ENCODE results near the gene ARSG. TPM values are rescaled to one million over a fixed set of nuclear protein-coding genes. Genes with fewer than 3 reads are reported as not detected.

The ARSG gene
- total RNA-seq, 1 donor from 2014 or later: 1.6 TPM

- Histone ChIP-seq H3K36me3 (ENCODE audit: control insufficient read depth in 3 of 3, insufficient read depth in 3 of 3, low read length in 3 of 3) (no peaks in the 10 kb centered on the region), H3K27ac (ENCODE audit: low read depth, low read length) (peak overlapping the region; percentile 23), H3K4me1 (ENCODE audit: control insufficient read depth in 3 of 3, insufficient read depth in 3 of 3, low read length in 3 of 3) (peaks cover 12 to 35% (median 25%) of the 10 kb centered on the region in 3 donors), H3K4me3 (ENCODE audit: low read length in 3 of 3) (no peak overlapping the region), H3K9me3 (ENCODE audit: control insufficient read depth in 3 of 3, low read length in 3 of 3) (no peaks in the 10 kb centered on the region), H3K9ac (ENCODE audit: low read depth in 1 of 3, low read length in 3 of 3) (no peak overlapping the region), H3K27me3 (ENCODE audit: control insufficient read depth in 3 of 3, insufficient read depth in 3 of 3, low read length in 3 of 3) (no peaks in the 10 kb centered on the region)
Observed at GRCh38 chr17:68384941-68385340, 93.6 kb downstream of the ARSG start.

- Histone ChIP-seq H3K4me3 (ENCODE audit: low read length in 3 of 3) (no peak overlapping the region), H3K36me3 (ENCODE audit: control insufficient read depth in 3 of 3, insufficient read depth in 3 of 3, low read length in 3 of 3) (no peaks in the 10 kb centered on the region), H3K4me1 (ENCODE audit: control insufficient read depth in 3 of 3, insufficient read depth in 3 of 3, low read length in 3 of 3) (peaks cover 12 to 35% (median 22%) of the 10 kb centered on the region in 3 donors), H3K9ac (ENCODE audit: low read depth in 1 of 3, low read length in 3 of 3) (peak overlapping the region in 1 of 3 donors; percentile 18), H3K27me3 (ENCODE audit: control insufficient read depth in 3 of 3, insufficient read depth in 3 of 3, low read length in 3 of 3) (no peaks in the 10 kb centered on the region), H3K27ac (ENCODE audit: low read depth, low read length) (peak overlapping the region; percentile 55), H3K9me3 (ENCODE audit: control insufficient read depth in 3 of 3, low read length in 3 of 3) (no peaks in the 10 kb centered on the region)
Observed at GRCh38 chr17:68385490-68386215, 94.4 kb downstream of the ARSG start.

DNA sequence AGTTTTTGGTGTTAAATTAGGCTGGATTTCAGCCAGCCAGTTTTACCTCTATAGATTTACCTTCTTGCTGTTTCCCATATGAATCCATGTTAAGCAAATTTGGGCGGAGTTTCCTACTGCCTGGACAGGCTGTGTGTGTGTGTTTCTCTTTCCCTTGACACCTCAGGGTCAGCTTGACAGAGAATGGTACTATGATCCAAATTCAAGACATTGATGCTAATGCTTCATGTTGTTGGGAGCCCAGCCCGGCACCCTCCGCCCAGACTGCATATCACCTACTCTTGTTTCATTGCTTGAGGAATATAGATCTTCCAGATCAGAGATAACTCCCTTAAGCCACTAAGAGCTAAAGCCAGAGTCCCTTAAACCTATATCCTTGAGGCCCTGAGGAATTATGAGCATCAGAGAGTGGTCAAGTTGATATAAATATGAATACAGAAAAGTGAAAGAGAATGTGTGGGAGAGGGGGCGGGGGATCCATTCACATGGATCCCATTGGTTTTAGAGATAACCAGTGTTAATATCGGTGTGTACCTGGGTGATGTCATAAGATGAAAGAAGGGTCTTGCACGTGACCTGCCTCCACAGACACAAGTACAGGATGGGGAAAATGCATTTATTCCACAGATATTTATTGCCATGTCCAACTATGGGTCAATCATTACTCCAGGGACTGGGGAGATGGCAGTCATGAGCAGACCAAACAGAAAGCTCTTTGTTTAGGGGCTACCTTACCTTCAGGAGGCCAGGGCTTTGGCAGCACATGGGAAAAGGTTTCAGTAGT lies 96.3 kb downstream of the ARSG start:
- Histone ChIP-seq H3K9me3 (ENCODE audit: control insufficient read depth in 3 of 3, low read length in 3 of 3) (no peaks in the 10 kb centered on the region), H3K9ac (ENCODE audit: low read depth in 1 of 3, low read length in 3 of 3) (no peak overlapping the region), H3K27me3 (ENCODE audit: control insufficient read depth in 3 of 3, insufficient read depth in 3 of 3, low read length in 3 of 3) (no peaks in the 10 kb centered on the region), H3K27ac (ENCODE audit: low read depth, low read length) (no peak overlapping the region), H3K4me1 (ENCODE audit: control insufficient read depth in 3 of 3, insufficient read depth in 3 of 3, low read length in 3 of 3) (peaks cover 12 to 39% (median 32%) of the 10 kb centered on the region in 3 donors), H3K4me3 (ENCODE audit: low read length in 3 of 3) (no peak overlapping the region), H3K36me3 (ENCODE audit: control insufficient read depth in 3 of 3, insufficient read depth in 3 of 3, low read length in 3 of 3) (no peaks in the 10 kb centered on the region)

DNA sequence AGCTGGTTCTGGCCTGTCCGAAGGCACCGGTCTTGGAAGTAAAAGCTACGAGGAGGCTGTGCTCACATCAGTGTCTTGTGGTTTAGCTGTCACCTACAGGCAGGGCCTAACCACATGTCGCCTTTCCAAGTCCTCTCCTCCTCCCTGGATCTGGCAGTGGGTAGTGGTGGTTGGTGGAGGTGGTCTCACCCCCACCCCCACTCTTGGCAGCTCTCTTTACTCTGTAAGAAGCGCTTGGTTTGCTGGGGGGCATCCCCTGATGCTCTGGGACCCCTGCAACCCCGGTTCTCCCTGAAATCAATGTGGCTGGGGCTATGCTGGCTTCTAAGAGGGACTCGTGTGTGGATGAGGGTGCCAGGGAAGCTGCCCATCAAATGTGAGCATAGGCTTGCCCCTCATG lies 97.7 kb downstream of the ARSG start:
- Histone ChIP-seq H3K4me3 (ENCODE audit: low read length in 3 of 3) (no peak overlapping the region), H3K36me3 (ENCODE audit: control insufficient read depth in 3 of 3, insufficient read depth in 3 of 3, low read length in 3 of 3) (no peaks in the 10 kb centered on the region), H3K4me1 (ENCODE audit: control insufficient read depth in 3 of 3, insufficient read depth in 3 of 3, low read length in 3 of 3) (peaks cover 7 to 32% (median 30%) of the 10 kb centered on the region in 3 donors), H3K27ac (ENCODE audit: low read depth, low read length) (no peak overlapping the region), H3K9me3 (ENCODE audit: control insufficient read depth in 3 of 3, low read length in 3 of 3) (no peaks in the 10 kb centered on the region), H3K9ac (ENCODE audit: low read depth in 1 of 3, low read length in 3 of 3) (no peak overlapping the region), H3K27me3 (ENCODE audit: control insufficient read depth in 3 of 3, insufficient read depth in 3 of 3, low read length in 3 of 3) (no peaks in the 10 kb centered on the region)

- no peak overlapping the region for H3K27ac ChIP-seq (ENCODE audit: low read depth, low read length)
- H3K36me3 ChIP-seq (ENCODE audit: control insufficient read depth in 3 of 3, insufficient read depth in 3 of 3, low read length in 3 of 3): peaks cover 0 to 3% (median 0%) of the 10 kb centered on the region in 3 donors
Observed at GRCh38 chr17:68390888-68391545, 99.7 kb downstream of the ARSG start.

DNA sequence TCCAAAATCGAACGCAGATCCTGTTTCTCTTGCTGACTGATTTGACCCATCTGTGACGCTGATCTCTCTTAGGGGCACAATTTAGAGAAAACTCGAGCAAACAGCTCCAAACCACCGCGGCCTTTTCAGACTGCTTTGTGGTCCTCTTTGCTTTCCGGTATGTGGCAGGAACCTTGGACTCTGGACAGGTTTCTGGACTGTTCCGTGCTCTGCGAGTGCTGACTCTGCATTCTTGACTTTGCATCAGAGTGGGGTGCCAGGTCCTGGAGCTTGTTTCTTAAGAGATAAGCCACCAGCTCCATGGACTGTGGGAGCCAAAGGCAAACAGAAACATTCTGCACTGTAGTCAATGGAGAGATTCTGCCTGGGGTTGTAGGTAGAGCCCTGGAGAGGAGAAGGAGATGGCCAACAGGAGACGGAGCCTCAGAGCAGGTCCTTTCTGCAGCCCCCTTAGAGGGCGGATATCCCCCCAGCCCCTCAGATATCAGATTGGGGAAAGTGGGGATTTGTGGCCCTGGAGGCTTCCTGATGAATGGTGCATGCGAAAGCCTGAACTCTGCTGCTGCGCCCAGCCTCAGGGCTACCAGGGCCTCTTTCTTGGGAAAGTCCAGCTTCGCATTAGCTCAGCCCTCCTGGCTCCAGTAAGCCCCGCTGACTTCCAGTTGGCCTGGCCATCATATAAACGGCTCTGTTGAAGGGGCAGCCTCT lies 100.4 kb downstream of the ARSG start:
- Histone ChIP-seq H3K4me3 (ENCODE audit: low read length in 3 of 3) (no peak overlapping the region), H3K36me3 (ENCODE audit: control insufficient read depth in 3 of 3, insufficient read depth in 3 of 3, low read length in 3 of 3) (peaks cover 0 to 5% (median 3%) of the 10 kb centered on the region in 3 donors), H3K4me1 (ENCODE audit: control insufficient read depth in 3 of 3, insufficient read depth in 3 of 3, low read length in 3 of 3) (peaks cover 1 to 18% (median 12%) of the 10 kb centered on the region in 3 donors), H3K27me3 (ENCODE audit: control insufficient read depth in 3 of 3, insufficient read depth in 3 of 3, low read length in 3 of 3) (no peaks in the 10 kb centered on the region), H3K9me3 (ENCODE audit: control insufficient read depth in 3 of 3, low read length in 3 of 3) (peaks cover 0 to 2% (median 0%) of the 10 kb centered on the region in 3 donors), H3K9ac (ENCODE audit: low read depth in 1 of 3, low read length in 3 of 3) (no peak overlapping the region), H3K27ac (ENCODE audit: low read depth, low read length) (peak overlapping the region; percentile 12)

More at GRCh38 chr17:68390888-68391545, 99.7 kb downstream of the ARSG start:
- no peak overlapping the region for H3K9ac ChIP-seq (ENCODE audit: low read depth in 1 of 3, low read length in 3 of 3)
- no peak overlapping the region for H3K4me3 ChIP-seq (ENCODE audit: low read length in 3 of 3)
- no peaks in the 10 kb centered on the region for H3K27me3 ChIP-seq (ENCODE audit: control insufficient read depth in 3 of 3, insufficient read depth in 3 of 3, low read length in 3 of 3)
- peaks cover 0 to 2% (median 0%) of the 10 kb centered on the region in 3 donors for H3K9me3 ChIP-seq (ENCODE audit: control insufficient read depth in 3 of 3, low read length in 3 of 3)
- H3K4me1 ChIP-seq (ENCODE audit: control insufficient read depth in 3 of 3, insufficient read depth in 3 of 3, low read length in 3 of 3): peaks cover 5 to 25% (median 16%) of the 10 kb centered on the region in 3 donors

DNA sequence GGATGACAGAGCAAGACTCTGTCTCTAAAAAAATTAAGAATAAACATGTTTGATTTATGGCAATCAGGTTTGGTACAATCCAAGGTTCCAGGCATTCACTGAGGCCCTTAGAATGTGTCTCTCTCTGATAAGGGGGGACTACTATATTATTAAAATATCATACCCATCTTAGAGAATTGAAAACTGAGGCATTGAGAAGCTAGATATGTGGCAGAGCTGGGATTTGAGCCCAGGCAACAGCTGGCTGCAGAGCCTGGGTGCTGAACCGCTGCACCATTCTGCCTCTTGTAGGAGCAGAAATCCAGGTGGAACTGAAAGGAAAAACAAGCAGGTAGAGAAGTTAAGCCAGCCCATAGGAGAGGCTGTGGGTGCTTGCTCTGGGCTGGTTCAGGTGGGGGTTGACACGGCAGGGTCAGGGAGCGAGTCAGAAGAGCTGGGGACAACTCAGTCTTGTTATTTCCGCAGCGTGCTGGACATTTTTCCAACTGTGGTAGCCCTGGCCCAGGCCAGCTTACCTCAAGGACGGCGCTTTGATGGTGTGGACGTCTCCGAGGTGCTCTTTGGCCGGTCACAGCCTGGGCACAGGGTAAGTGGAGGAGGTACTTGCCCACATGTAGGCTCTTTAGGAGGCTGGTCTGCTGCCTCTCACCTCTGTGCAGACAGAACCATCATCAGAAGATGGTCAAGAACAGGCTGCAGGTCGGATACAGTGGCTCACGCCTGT lies 103.5 kb downstream of the ARSG start:
- Histone ChIP-seq H3K27ac (ENCODE audit: low read depth, low read length) (no peak overlapping the region), H3K4me3 (ENCODE audit: low read length in 3 of 3) (no peak overlapping the region), H3K4me1 (ENCODE audit: control insufficient read depth in 3 of 3, insufficient read depth in 3 of 3, low read length in 3 of 3) (peaks cover 4 to 16% (median 15%) of the 10 kb centered on the region in 3 donors), H3K9me3 (ENCODE audit: control insufficient read depth in 3 of 3, low read length in 3 of 3) (peaks cover 0 to 2% (median 0%) of the 10 kb centered on the region in 3 donors), H3K36me3 (ENCODE audit: control insufficient read depth in 3 of 3, insufficient read depth in 3 of 3, low read length in 3 of 3) (peaks cover 0 to 5% (median 5%) of the 10 kb centered on the region in 3 donors), H3K9ac (ENCODE audit: low read depth in 1 of 3, low read length in 3 of 3) (no peak overlapping the region), H3K27me3 (ENCODE audit: control insufficient read depth in 3 of 3, insufficient read depth in 3 of 3, low read length in 3 of 3) (no peaks in the 10 kb centered on the region)

DNA sequence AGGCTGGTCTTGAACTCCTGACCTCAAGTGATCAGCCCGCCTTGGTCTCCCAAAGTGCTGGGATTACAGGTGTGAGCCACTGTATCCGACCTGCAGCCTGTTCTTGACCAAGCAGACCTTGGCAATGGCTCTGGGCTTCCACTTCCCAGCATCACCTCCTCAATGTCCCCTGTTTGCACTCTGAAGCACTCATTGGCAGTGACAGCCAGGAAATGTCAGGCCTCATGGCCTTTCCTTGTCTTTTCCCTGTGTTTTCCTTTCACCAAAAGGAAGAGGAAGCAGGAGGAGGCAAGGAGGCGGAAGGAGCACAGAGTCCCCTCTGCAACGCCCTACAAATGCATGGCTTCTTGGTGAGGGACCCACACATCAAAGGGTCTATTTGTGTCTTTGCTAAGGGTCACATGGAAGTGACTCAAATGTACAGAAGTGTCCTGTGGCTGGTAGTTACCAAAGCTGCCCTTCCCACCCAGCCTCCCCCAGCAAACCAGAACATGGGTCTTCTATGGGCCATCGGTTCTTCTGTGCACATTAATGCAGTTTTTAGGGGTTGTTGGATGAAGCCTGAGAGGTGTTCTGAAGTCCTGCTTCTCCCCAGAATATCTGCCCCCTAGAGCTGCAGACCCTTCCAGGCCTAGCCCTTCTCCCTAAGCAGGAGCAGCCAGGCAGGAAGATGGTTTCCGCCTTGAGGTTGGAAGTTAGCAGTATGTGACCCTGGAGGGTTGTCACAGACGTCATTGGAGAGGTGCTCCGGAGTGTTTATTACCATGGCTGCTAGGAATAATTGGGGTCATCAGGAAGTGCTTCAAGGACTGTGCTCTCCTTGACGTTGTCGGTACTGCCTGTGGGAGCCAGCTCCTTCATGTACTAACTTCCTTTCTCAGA lies 105.2 kb downstream of the ARSG start:
- Histone ChIP-seq H3K4me3 (ENCODE audit: low read length in 3 of 3) (no peak overlapping the region), H3K9ac (ENCODE audit: low read depth in 1 of 3, low read length in 3 of 3) (no peak overlapping the region), H3K36me3 (ENCODE audit: control insufficient read depth in 3 of 3, insufficient read depth in 3 of 3, low read length in 3 of 3) (peaks cover 0 to 5% (median 5%) of the 10 kb centered on the region in 3 donors), H3K9me3 (ENCODE audit: control insufficient read depth in 3 of 3, low read length in 3 of 3) (peaks cover 0 to 2% (median 0%) of the 10 kb centered on the region in 3 donors), H3K27me3 (ENCODE audit: control insufficient read depth in 3 of 3, insufficient read depth in 3 of 3, low read length in 3 of 3) (no peaks in the 10 kb centered on the region), H3K4me1 (ENCODE audit: control insufficient read depth in 3 of 3, insufficient read depth in 3 of 3, low read length in 3 of 3) (peaks cover 4 to 19% (median 11%) of the 10 kb centered on the region in 3 donors), H3K27ac (ENCODE audit: low read depth, low read length) (peak overlapping the region; percentile 44)

Measured in skeletal muscle tissue (tissue), 4 donors.